Eye (tissue), 1 donor: Measurements from ENCODE around the gene BHMT.
"Not testable (repeated sequence)": the region's sequence is repeated elsewhere in the genome, so short reads cannot be mapped to it uniquely, and the experiment has no call there.

ENCODE experiments used
- DNase-seq: peaks from one replicate; pipeline ENCODE4 v3.0.0-alpha.2; 2015

BHMT gene

GRCh38 chr5:79112703-79113058 lies 1.1 kb downstream of the BHMT start:
- DNase-seq: no peak

- no peak for DNase-seq
Observed at GRCh38 chr5:79119486-79119885, 7.9 kb downstream of the BHMT start.

- no peak for DNase-seq
Observed at GRCh38 chr5:79120221-79120620, 8.6 kb downstream of the BHMT start.

- no peak for DNase-seq
Observed at GRCh38 chr5:79122973-79123372, 11.4 kb downstream of the BHMT start.

- DNase-seq: no peak
Observed at GRCh38 chr5:79124607-79125006, 13.0 kb downstream of the BHMT start.

GRCh38 chr5:79130781-79131180 lies 19.2 kb downstream of the BHMT start:
- peak; percentile 60 for DNase-seq

DNA sequence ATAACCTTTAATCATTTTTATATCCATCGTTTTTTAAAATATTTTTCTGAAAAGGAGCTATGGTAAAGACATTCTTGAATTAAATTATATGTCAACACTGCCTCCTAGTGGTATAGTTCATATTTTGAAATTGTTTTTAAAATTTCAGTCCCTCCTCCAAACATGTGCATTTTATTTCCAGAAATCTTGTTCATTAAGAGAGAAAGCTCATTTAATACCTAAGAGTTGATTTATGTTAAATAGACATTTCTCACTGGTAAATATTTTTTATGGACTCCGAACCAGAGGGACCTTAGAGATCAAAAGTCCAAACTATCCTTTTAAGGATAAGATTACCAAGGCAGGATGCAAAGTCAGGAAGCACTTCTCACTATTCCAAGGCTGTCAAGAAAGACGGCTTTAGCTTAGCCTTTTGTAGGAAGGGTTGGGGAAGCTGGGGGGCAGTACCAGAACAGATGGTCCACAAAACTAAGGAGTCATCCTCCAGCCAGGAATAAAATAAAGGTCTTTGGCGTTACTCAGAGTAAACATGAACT lies 21.6 kb downstream of the BHMT start:
- DNase-seq: peak; percentile 86

DNA sequence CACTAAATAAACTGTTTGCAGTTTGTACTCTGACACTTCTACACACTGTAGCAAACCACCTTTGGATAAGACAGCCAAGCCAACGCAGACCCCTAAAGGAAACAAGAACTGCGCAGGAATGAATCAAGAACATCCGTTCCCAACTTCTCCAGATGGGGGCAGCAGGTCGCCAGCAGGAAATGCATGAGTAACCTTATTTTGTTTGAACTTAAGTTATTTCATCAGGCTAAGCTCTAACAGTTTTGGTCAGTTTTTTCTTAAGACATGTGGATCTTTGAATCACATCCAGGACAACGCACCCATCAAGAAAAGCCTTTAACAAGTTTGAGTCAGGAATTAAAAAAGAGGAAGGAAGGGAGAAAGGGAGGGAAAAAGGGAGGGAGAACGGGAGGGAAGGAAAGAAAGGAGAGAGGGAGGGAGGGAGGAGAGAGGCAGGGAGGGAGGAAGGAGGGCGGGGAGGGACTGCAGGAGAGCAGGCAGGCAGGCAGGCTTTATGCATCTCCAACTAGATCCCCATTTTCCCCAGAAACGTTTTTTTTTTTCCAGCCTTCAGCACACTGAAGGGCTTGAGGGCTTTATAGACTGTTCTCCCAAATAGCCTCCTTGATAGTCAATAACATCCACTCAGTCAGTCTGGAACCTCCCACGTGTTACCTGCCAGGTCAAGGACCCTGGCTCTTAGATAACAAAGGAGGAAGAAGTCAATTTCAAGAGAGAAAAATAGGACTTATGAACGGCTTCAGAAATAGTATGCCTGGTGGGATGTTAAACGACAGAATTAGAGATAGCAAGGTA lies 22.2 kb downstream of the BHMT start:
- DNase-seq: peak; percentile 95

DNA sequence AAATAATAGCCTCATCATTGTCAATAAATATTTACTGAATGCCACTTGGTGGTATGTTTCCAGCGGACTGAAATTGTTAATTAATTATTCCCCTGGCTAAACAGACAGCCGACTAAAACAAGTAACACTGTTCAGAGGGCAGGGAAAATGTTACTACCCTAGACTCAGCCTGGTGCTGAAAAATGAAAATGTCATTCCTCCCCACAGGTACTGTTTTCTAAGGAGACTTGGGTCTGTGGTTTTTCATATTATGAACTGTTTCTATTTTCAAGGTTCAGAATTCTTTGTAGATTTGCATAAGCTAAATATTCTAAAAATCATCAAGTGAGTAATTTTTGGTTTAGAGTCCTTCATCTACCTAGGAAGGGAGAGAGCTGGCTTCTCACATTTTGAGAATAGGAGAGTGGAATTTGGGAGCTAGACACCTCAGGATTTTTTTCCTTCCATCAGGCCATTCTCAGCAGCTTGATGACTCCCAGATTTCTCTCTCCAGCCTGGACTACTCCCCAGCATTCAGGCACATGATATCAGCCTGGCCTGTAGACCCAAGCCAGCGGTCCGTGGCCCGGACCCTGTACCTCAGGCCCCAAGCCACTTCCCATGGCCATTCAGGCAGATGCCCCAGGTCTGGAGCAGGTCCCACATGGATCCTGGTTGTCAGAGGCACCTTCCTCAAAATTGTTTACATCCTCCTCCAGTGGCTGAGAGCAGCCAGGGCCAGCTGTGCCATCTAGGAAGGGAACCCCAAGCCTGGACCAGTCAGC lies 24.4 kb downstream of the BHMT start:
- DNase-seq: no peak

GRCh38 chr5:79136618-79137017 lies 25.0 kb downstream of the BHMT start:
- DNase-seq: no peak

GRCh38 chr5:79140553-79140952 lies 28.9 kb downstream of the BHMT start:
- DNase-seq: no peak

DNA sequence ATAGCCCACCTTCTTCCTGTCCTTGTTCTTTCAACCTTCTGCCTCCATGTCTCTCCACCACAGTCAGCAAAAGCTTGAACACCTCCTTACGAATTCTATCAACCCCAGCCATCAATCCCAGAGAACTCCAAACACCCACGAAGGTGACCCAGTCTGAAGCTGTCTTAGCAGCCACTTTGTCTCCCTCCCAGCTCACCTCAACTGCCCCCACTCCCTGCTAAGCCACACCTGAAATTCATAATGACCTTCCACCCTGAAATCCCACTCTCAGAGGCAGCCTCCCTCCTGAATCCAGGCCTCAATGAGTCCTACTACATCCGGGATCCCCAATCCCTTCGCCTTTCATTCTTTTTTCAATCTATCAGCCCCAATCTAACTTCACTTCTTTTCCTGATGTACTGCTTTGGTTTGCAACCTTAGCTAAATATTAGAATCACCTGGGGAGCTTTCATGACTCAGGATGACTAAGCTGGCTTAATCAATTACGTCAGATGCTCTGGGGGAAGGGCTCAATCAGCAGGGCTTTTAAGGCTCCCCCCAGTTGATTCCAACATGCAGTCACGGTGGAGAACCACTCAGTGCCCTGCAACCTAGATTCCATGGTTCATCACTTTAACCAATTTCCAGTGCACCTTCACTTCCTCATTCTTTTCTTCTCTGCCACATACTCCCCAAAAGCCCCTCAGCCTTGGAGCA lies 32.2 kb downstream of the BHMT start:
- no peak for DNase-seq

GRCh38 chr5:79147076-79147475 lies 35.5 kb downstream of the BHMT start:
- no peak for DNase-seq

GRCh38 chr5:79149433-79149832 lies 37.8 kb downstream of the BHMT start:
- no peak for DNase-seq

DNA sequence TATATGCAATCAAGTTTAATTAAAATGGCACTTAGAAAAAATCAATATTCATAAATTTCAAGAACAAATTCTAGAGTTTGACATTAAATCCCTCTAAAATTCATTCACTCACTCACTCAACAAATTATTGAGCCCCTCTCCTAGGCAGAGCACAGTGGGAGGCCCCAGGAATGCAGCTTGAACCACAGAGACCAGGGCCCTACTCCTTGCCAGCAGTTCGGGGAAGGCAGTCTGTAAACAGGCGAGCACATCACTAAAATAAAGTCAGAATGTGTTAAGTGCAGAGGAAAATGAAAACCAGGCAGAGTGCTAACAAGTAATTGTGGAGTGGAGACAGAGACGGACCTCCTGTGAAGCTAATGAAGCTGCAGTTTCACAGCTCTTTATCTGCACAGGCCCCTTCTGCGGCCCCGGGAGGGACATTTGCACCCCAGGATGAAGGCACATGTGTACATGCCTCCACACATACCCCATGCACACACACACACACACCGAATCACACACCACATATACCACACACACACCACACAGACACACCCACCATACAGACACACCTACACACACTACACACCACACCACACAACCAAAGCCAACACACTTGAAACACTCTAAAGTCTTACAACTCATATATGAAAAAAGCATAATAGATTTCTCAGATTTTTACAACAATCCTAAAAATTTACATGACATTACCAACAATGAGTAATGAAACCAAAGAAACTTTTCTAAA lies 40.5 kb downstream of the BHMT start:
- peak; percentile 34 for DNase-seq

GRCh38 chr5:79157305-79157704 lies 45.7 kb downstream of the BHMT start:
- DNase-seq: no peak

GRCh38 chr5:79161647-79162046 lies 50.0 kb downstream of the BHMT start:
- DNase-seq: not testable (repeated sequence)

DNA sequence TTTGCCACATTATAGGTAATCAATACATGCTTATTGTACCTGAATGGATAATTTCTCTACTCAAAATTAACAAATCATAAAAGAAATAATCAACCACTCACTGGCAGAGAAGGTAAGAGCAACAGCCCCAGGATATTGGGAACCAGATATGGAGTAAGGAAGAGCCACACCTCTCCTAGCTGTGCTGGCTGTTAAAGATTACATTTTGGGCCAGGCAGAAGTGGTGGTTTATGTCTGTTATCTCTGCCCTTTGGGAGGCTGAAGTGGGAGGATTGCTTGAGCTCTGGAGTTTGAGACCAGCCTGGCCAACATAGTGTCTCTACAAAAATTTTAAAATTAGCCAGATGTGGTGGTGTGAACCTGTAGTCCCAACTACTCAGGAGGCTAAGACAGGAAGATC lies 56.4 kb downstream of the BHMT start:
- no peak for DNase-seq

DNA sequence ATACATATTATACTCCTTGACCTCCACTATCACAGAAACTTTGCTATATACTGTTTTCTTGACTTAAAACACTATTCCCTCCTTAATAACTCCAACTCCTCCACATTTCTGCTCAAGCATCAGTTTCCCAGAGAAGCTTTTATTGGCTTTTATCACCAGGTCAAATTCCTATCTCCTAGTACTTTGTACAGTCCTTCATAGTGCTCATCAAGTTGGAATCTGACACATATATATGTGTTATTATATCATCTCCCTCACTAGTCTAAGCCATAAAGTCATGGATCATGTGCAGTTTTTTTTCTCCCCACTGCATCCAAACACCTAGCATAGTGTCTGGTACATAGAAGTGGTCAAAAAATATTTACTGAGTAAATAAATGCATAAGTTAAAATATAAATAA lies 59.1 kb downstream of the BHMT start:
- DNase-seq: no peak

DNA sequence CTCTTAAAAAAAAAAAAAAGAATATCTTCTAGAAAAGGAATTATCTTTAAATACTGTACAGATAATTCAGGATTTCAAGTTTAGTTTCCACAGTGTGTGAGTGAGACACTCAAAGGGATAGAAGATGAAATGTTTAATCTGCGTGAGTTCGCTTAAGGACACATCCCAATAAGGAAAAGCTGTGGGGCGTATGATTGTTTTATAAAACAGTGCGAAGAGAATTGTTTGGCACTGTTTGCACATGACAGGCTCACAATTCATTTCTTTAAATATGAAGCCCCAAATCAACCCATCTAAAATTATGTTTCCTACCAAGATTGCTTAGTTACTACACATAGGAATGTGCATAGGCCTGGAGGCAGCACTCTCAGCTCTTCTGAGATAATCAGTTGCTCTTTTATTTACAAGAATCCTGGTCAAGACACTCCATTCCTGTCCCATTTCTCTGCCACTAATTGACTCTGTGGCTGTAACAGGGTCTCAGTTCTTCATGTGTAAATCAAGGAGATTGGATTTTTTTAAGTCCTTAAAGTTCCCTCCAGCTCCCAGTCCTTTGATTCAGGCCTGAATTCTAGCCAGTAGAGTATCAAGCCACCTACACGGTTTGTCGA lies 60.1 kb downstream of the BHMT start:
- no peak for DNase-seq

- no peak for DNase-seq
Observed at GRCh38 chr5:79172269-79172668, 60.7 kb downstream of the BHMT start.

DNA sequence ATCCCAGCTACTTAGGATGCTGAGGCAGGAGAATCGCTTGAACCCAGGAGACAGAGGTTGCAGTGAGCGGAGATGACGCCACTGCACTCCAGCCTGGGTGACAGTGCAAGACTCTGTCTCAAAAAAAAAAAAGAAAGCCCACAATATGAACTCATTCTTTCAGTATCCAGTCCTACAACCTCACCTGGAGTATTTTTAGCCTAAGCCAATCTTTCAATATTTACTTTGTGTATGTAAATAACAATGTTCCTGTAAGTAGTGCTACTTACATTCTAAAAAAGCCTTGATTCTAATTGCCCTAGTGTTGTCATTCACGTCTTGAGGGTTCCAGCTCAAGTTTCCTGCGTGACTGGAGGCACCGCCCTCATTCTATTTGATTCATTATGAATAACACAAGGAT lies 62.0 kb downstream of the BHMT start:
- no peak for DNase-seq
